ENCODE results near the gene PPP2R2C.

DNA sequence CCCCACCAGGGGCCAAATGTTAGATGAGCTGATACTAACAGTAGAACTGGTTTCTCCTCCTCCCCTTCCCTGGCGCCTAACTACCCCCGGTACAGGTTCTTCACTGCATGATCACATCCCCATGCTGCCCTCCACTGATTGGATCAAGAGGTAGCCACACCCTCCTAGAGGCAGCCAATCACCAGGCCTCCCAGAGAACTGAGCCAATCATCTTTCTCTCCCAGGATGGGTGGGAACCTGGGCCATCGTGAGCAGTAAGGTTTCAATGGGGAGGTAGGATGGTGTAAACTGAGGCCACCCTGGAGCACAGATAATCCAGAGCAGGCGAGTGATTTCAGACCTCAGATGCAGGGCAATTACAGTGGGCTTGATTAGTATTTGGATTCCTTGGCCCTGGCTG, 64.2 kb downstream of the PPP2R2C start:
- TF ChIP-seq CTCF (IDR thresholded peaks at IDR 0.05) (no peak), POLR2A (IDR thresholded peaks at IDR 0.05) (no peak)

Data from right lobe of liver (tissue), 4 donors.